Hippocampal formation (tissue), 2 donors: ENCODE measurements around the gene NEIL3.

Source experiments
- DNase-seq, 2 donors: peaks; one replicate each; lab custom pipeline; 2025; lab: John Stamatoyannopoulos, UW

NEIL3 gene

GRCh38 chr4:177367336-177367735 is 57.7 kb downstream of the NEIL3 start:
- no peak for DNase-seq

- DNase-seq, result no peak
Observed at GRCh38 chr4:177369372-177369771, 59.7 kb downstream of the NEIL3 start.

GRCh38 chr4:177371461-177371860 is 61.8 kb downstream of the NEIL3 start:
- no peak for DNase-seq

- DNase-seq, result no peak
Observed at GRCh38 chr4:177374966-177375365, 65.3 kb downstream of the NEIL3 start.

GRCh38 chr4:177375372-177375771 is 65.7 kb downstream of the NEIL3 start:
- no peak for DNase-seq

- no peak for DNase-seq
Observed at GRCh38 chr4:177376024-177376423, 66.3 kb downstream of the NEIL3 start.

- DNase-seq, result no peak
Observed at GRCh38 chr4:177380730-177381287, 71.1 kb downstream of the NEIL3 start.

GRCh38 chr4:177381762-177382310 is 72.2 kb downstream of the NEIL3 start:
- DNase-seq, result no peak

- no peak for DNase-seq
Observed at GRCh38 chr4:177384856-177385397, 75.3 kb downstream of the NEIL3 start.

GRCh38 chr4:177385576-177386277 is 76.1 kb downstream of the NEIL3 start:
- no peak for DNase-seq

GRCh38 chr4:177386278-177386815 is 76.7 kb downstream of the NEIL3 start:
- no peak for DNase-seq

GRCh38 chr4:177391287-177391686 is 81.6 kb downstream of the NEIL3 start:
- DNase-seq, result no peak

- no peak for DNase-seq
Observed at GRCh38 chr4:177391953-177392352, 82.3 kb downstream of the NEIL3 start.

GRCh38 chr4:177393236-177393635 is 83.6 kb downstream of the NEIL3 start:
- DNase-seq, result no peak

GRCh38 chr4:177396352-177396751 is 86.7 kb downstream of the NEIL3 start:
- DNase-seq, result no peak

- DNase-seq, result no peak
Observed at GRCh38 chr4:177400030-177400429, 90.4 kb downstream of the NEIL3 start.

GRCh38 chr4:177401658-177402273 is 92.1 kb downstream of the NEIL3 start:
- DNase-seq, result no peak

GRCh38 chr4:177403746-177404145 is 94.1 kb downstream of the NEIL3 start:
- no peak for DNase-seq

GRCh38 chr4:177404342-177404741 is 94.7 kb downstream of the NEIL3 start:
- no peak for DNase-seq

GRCh38 chr4:177404986-177405385 is 95.3 kb downstream of the NEIL3 start:
- no peak for DNase-seq

GRCh38 chr4:177405508-177405907 is 95.8 kb downstream of the NEIL3 start:
- no peak for DNase-seq

GRCh38 chr4:177408023-177408422 is 98.3 kb downstream of the NEIL3 start:
- no peak for DNase-seq

GRCh38 chr4:177410566-177410965 is 100.9 kb downstream of the NEIL3 start:
- DNase-seq, result no peak
